ENCODE data around the gene SYT7.

The SYT7 gene

GRCh38 chr11:61554172-61554988, 26.5 kb downstream of the SYT7 start:
- DNase-seq (ENCODE audit: low spot score) = no peak

DNA sequence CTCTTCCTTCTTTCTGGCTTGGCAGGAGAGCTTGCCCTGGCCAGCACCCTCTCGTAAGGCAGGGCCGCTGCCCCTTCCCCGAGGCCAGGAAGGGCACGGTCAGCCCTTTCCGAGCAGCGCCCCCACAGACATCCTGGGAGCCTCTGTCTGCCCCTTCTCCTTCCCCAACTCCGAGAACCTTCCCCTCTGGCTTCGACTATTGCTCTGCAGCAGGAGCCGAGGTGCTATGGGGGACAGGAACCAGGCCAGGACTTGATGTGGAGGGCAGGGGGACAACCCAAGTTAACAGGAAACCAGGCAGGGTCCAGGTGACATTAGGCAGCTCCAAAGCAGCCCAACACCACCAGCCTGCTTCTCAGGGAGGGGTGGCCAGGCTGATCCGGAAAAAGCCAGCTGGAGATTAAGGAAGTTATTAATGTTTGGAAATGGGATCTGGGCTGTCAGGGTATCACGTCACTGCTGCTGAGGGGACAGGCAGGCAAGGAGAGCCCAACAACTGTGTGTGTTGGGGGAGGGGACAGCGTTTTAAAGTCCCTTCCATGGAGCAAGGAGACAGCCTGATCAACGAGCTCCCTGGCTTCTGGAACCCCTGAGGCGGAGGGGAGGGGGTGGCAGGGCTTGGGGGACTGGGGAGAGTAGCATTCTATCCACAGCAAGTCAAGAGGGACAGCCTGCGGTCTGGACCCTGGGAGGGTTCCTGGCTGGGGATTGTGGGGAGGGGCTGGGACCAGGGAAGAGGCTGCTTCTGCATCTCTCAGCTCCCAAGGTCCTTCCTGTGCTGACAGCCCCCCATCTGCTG, 27.3 kb downstream of the SYT7 start:
- DNase-seq (ENCODE audit: low spot score) = no peak

GRCh38 chr11:61552108-61552635, 28.7 kb downstream of the SYT7 start:
- no peak for DNase-seq (ENCODE audit: low spot score)

- DNase-seq (ENCODE audit: low spot score) = no peak
Measured at GRCh38 chr11:61551634-61552033, 29.2 kb downstream of the SYT7 start.

DNA sequence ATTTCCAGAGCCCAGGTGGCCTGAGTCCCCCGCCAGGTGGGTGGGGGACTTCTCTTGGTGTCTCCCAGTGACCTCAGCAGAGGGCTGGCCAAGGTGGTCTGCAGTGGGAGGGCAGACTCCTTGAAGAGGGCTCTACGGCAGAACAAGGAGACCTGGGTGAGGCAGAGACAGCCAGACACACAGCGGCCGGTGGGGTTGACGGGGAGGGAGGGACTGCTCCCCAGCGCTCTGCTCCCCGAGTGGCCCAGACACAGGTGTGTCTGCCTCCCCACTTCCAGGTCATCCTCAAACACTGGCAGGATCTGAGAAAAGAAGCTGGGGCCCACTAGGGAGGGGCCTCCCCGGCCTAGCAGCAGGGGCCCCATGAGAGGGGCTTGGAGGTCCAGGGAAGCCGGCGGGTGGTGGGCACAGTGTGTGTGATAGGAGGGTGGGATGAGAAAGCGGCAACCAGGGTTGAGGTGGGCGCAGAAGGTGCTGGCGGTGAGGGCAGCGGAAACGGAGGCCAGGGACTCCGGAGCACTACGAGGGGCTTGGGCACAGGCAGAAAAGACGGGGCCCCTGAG, 30.1 kb downstream of the SYT7 start:
- DNase-seq (ENCODE audit: low spot score) = no peak

- DNase-seq (ENCODE audit: low spot score) = no peak
Measured at GRCh38 chr11:61549662-61550568, 31.0 kb downstream of the SYT7 start.

- no peak for DNase-seq (ENCODE audit: low spot score)
Measured at GRCh38 chr11:61549177-61549576, 31.7 kb downstream of the SYT7 start.

DNA sequence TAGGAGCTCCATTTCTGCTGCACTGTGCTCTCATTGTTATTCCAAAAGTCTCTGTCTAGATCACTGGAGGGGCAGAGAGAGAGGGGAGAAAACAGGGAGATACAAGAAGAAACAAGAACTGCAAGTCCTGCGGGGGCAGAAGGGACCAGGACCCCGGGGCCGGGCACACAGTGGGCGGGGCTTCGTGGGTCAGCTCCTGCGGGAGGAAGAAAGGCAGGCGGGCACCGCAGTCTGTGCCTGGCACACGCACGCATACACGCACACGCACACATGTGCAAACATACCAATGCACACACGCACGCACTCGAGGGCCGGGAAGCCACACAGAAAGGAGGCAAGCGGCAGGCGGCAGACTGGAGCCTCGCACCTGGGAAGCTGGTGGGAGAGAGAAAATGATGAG, 33.6 kb downstream of the SYT7 start:
- no peak for DNase-seq (ENCODE audit: low spot score)

- no peak for DNase-seq (ENCODE audit: low spot score)
Measured at GRCh38 chr11:61546663-61547062, 34.2 kb downstream of the SYT7 start.

GRCh38 chr11:61545921-61546320, 35.0 kb downstream of the SYT7 start:
- DNase-seq (ENCODE audit: low spot score) = no peak

GRCh38 chr11:61545341-61545740, 35.5 kb downstream of the SYT7 start:
- no peak for DNase-seq (ENCODE audit: low spot score)

DNA sequence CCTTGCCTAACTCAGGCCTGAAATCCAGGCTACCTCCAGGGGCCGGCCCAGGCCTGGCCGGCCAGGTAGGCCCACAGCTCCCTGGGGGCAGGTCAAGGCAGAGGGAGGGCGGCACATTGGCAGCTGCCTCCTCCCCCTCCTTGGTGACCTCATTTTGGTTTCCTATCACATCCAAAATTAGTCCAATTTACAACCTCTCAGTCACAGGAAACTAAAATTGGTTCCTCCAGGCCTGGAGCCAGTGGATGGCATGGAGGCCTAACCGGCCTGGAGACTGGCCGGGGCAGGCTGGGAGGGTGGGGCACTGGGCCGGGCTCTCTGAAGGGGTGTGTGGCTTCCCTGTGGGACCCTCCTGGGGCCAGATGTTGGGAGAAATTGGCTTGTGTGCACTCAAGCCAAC, 36.4 kb downstream of the SYT7 start:
- DNase-seq (ENCODE audit: low spot score) = no peak

GRCh38 chr11:61543606-61544306, 37.1 kb downstream of the SYT7 start:
- no peak for DNase-seq (ENCODE audit: low spot score)

- DNase-seq (ENCODE audit: low spot score) = no peak
Measured at GRCh38 chr11:61542705-61543104, 38.2 kb downstream of the SYT7 start.

- DNase-seq (ENCODE audit: low spot score) = no peak
Measured at GRCh38 chr11:61542024-61542461, 38.8 kb downstream of the SYT7 start.

DNA sequence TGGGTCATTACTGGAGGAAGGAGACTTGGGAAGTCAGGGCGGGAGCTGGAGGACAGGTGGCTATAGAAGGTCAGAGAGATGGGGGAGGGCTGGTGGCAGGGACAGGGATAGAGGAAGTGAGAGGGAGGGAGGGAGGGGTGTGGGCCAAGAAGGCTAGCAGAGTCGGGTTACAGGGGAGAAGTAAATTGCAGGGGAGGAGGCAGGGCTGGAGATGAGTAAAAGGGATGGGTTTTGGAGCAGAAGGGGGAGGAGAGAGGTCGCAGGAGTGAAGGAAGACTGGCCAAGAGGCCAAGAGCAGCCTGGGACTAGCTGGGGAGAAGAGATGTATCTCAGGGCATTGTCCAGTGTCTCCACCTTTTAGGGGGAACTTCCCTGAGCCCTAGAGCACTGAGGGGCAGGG, 39.3 kb downstream of the SYT7 start:
- no peak for DNase-seq (ENCODE audit: low spot score)

- no peak for DNase-seq (ENCODE audit: low spot score)
Measured at GRCh38 chr11:61540528-61540927, 40.3 kb downstream of the SYT7 start.

- no peak for DNase-seq (ENCODE audit: low spot score)
Measured at GRCh38 chr11:61539831-61540357, 41.0 kb downstream of the SYT7 start.

GRCh38 chr11:61539006-61539405, 41.9 kb downstream of the SYT7 start:
- no peak for DNase-seq (ENCODE audit: low spot score)

GRCh38 chr11:61538636-61538961, 42.3 kb downstream of the SYT7 start:
- no peak for DNase-seq (ENCODE audit: low spot score)

DNA sequence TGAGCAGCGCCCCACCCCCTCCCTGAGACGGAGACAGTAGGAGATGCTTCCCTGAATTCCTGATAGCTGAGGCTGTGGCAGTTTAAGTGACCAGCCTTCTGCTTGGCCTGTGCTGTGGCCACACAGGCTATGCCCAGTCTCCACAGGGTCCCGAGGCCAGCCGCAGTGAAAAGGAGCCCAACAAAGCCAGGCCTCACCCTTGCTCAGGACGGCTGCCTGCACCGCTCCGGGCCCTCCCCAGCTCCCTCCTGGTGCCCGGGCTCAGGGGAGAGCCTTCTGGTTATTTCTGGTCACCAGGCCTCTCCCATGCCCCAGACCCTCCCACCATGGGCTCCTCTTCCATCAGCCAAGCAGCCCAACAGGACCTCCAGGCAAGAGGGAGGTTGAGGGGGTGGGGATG, 43.5 kb downstream of the SYT7 start:
- DNase-seq (ENCODE audit: low spot score) = no peak
